ENCODE results near the gene PIEZO1.

Gene PIEZO1

GRCh38 chr16:88733630-88734360 lies 51.2 kb downstream of the PIEZO1 start:
- TF ChIP-seq MYC (IDR thresholded peaks at IDR 0.05; ENCODE audit: low read depth, low read length) (no peak), MAX (IDR thresholded peaks at IDR 0.05; ENCODE audit: low read depth, low read length) (no peak), POLR2A (IDR thresholded peaks at IDR 0.05; ENCODE audit: extremely low read depth, insufficient read length) (no peak), CTCF (IDR thresholded peaks at IDR 0.05; ENCODE audit: low read depth, low read length) (no peak)
- no peak for DNase-seq (ENCODE audit: low read depth)
- no peak overlapping the region for H3K4me3 ChIP-seq (ENCODE audit: low read depth, low read length)

GRCh38 chr16:88732961-88733294 lies 52.1 kb downstream of the PIEZO1 start:
- no peak for DNase-seq (ENCODE audit: low read depth)
- TF ChIP-seq POLR2A (IDR thresholded peaks at IDR 0.05; ENCODE audit: extremely low read depth, insufficient read length) (no peak), CTCF (IDR thresholded peaks at IDR 0.05; ENCODE audit: low read depth, low read length) (no peak), MYC (IDR thresholded peaks at IDR 0.05; ENCODE audit: low read depth, low read length) (no peak), MAX (IDR thresholded peaks at IDR 0.05; ENCODE audit: low read depth, low read length) (no peak)
- H3K4me3 ChIP-seq (ENCODE audit: low read depth, low read length): no peak overlapping the region

GRCh38 chr16:88732172-88732960 lies 52.7 kb downstream of the PIEZO1 start:
- H3K4me3 ChIP-seq (ENCODE audit: low read depth, low read length): no peak overlapping the region
- TF ChIP-seq CTCF (IDR thresholded peaks at IDR 0.05; ENCODE audit: low read depth, low read length): no peak
- no peak for TF ChIP-seq MYC (IDR thresholded peaks at IDR 0.05; ENCODE audit: low read depth, low read length)
- no peak for TF ChIP-seq MAX (IDR thresholded peaks at IDR 0.05; ENCODE audit: low read depth, low read length)
- TF ChIP-seq POLR2A (IDR thresholded peaks at IDR 0.05; ENCODE audit: extremely low read depth, insufficient read length): no peak

GRCh38 chr16:88731699-88732098 lies 53.3 kb downstream of the PIEZO1 start:
- no peak for DNase-seq (ENCODE audit: low read depth)
- no peak overlapping the region for H3K4me3 ChIP-seq (ENCODE audit: low read depth, low read length)
- TF ChIP-seq MYC (IDR thresholded peaks at IDR 0.05; ENCODE audit: low read depth, low read length) (no peak), CTCF (IDR thresholded peaks at IDR 0.05; ENCODE audit: low read depth, low read length) (no peak), POLR2A (IDR thresholded peaks at IDR 0.05; ENCODE audit: extremely low read depth, insufficient read length) (no peak), MAX (IDR thresholded peaks at IDR 0.05; ENCODE audit: low read depth, low read length) (no peak)

More at GRCh38 chr16:88732172-88732960, 52.7 kb downstream of the PIEZO1 start:
- no peak for DNase-seq (ENCODE audit: low read depth)

GRCh38 chr16:88730632-88731607 lies 54.1 kb downstream of the PIEZO1 start:
- no peak for DNase-seq (ENCODE audit: low read depth)
- TF ChIP-seq CTCF (IDR thresholded peaks at IDR 0.05; ENCODE audit: low read depth, low read length) (no peak), MYC (IDR thresholded peaks at IDR 0.05; ENCODE audit: low read depth, low read length) (no peak), MAX (IDR thresholded peaks at IDR 0.05; ENCODE audit: low read depth, low read length) (no peak), POLR2A (IDR thresholded peaks at IDR 0.05; ENCODE audit: extremely low read depth, insufficient read length) (no peak)
- H3K4me3 ChIP-seq (ENCODE audit: low read depth, low read length): no peak overlapping the region
